ENCODE data around the gene TECPR2. TPM values are rescaled to one million over a fixed set of nuclear protein-coding genes. Genes with fewer than 3 reads are reported as not detected.

TECPR2 gene
- total RNA-seq, 1 donor from 2014 or later = 32.3 TPM

GRCh38 chr14:102421411-102422057, 58.8 kb downstream of the TECPR2 start:
- DNase-seq (ENCODE audit: extremely low read depth, low read depth, low spot score) = no peak

- no peak for DNase-seq (ENCODE audit: extremely low read depth, low read depth, low spot score)
Observed at GRCh38 chr14:102424520-102424919, 61.8 kb downstream of the TECPR2 start.

- DNase-seq (ENCODE audit: extremely low read depth, low read depth, low spot score) = no peak
Observed at GRCh38 chr14:102424923-102425322, 62.2 kb downstream of the TECPR2 start.

GRCh38 chr14:102426796-102427195, 64.1 kb downstream of the TECPR2 start:
- no peak for DNase-seq (ENCODE audit: extremely low read depth, low read depth, low spot score)

- DNase-seq (ENCODE audit: extremely low read depth, low read depth, low spot score) = no peak
Observed at GRCh38 chr14:102427642-102428041, 64.9 kb downstream of the TECPR2 start.

- DNase-seq (ENCODE audit: extremely low read depth, low read depth, low spot score) = no peak
Observed at GRCh38 chr14:102430212-102430908, 67.6 kb downstream of the TECPR2 start.

- DNase-seq (ENCODE audit: extremely low read depth, low read depth, low spot score) = no peak
Observed at GRCh38 chr14:102431751-102432150, 69.0 kb downstream of the TECPR2 start.

- DNase-seq (ENCODE audit: extremely low read depth, low read depth, low spot score) = no peak
Observed at GRCh38 chr14:102434647-102435175, 72.0 kb downstream of the TECPR2 start.

- peak; percentile 31 for DNase-seq (ENCODE audit: extremely low read depth, low read depth, low spot score)
Observed at GRCh38 chr14:102437997-102438915, 75.5 kb downstream of the TECPR2 start.

- DNase-seq (ENCODE audit: extremely low read depth, low read depth, low spot score) = no peak
Observed at GRCh38 chr14:102439556-102439955, 76.8 kb downstream of the TECPR2 start.

GRCh38 chr14:102440392-102440791, 77.7 kb downstream of the TECPR2 start:
- DNase-seq (ENCODE audit: extremely low read depth, low read depth, low spot score) = no peak

- no peak for DNase-seq (ENCODE audit: extremely low read depth, low read depth, low spot score)
Observed at GRCh38 chr14:102442241-102443211, 79.8 kb downstream of the TECPR2 start.

GRCh38 chr14:102445066-102445465, 82.3 kb downstream of the TECPR2 start:
- no peak for DNase-seq (ENCODE audit: extremely low read depth, low read depth, low spot score)

GRCh38 chr14:102445641-102446040, 82.9 kb downstream of the TECPR2 start:
- DNase-seq (ENCODE audit: extremely low read depth, low read depth, low spot score) = no peak

GRCh38 chr14:102450206-102451063, 87.7 kb downstream of the TECPR2 start:
- no peak for DNase-seq (ENCODE audit: extremely low read depth, low read depth, low spot score)

- no peak for DNase-seq (ENCODE audit: extremely low read depth, low read depth, low spot score)
Observed at GRCh38 chr14:102451064-102451352, 88.3 kb downstream of the TECPR2 start.

- no peak for DNase-seq (ENCODE audit: extremely low read depth, low read depth, low spot score)
Observed at GRCh38 chr14:102452302-102452701, 89.6 kb downstream of the TECPR2 start.

GRCh38 chr14:102454711-102455110, 92.0 kb downstream of the TECPR2 start:
- no peak for DNase-seq (ENCODE audit: extremely low read depth, low read depth, low spot score)

GRCh38 chr14:102457509-102457908, 94.8 kb downstream of the TECPR2 start:
- DNase-seq (ENCODE audit: extremely low read depth, low read depth, low spot score) = no peak
